SU-DHL-6 (cell line): ENCODE measurements around the gene GINS3.

ENCODE experiments used
- H2AFZ ChIP-seq: fragments of 200-600 bp; sonication (generic); 2 replicates; pipeline ENCODE4 v1.6.1; 2014; ENCODE audit warnings: low read depth, mild to moderate bottlenecking, moderate library complexity, mixed read lengths, antibody characterized with exemption, low read length; ENCODE audit not compliant: severe bottlenecking
- H3F3A ChIP-seq: fragments of 200-600 bp; shearing (Covaris generic); 2 replicates; pipeline ENCODE4 v1.6.0; 2016; ENCODE audit warnings: antibody characterized with exemption, mild to moderate bottlenecking; ENCODE audit not compliant: insufficient read depth
- H3K27ac ChIP-seq: fragments of 200-600 bp; sonication (generic); 2 replicates; pipeline ENCODE4 v1.5.1; 2016; ENCODE audit warnings: low read depth, mild to moderate bottlenecking, low read length, moderate library complexity, mixed read lengths
- H3K27me3 ChIP-seq: fragments of 200-600 bp; sonication (generic), shearing (Covaris generic); 2 replicates; pipeline ENCODE4 v1.6.0; 2014; ENCODE audit warnings: mild to moderate bottlenecking, low read length
- H3K36me3 ChIP-seq: fragments of 200-600 bp; sonication (generic); 2 replicates; pipeline ENCODE4 v1.6.1; 2014; ENCODE audit warnings: mild to moderate bottlenecking, low read length, mixed read lengths
- H3K4me2 ChIP-seq: fragments of 300-600, 200-600 bp; shearing (Covaris generic), sonication (generic); 2 replicates; pipeline ENCODE4 v1.6.0; 2014; ENCODE audit warnings: low read length, low read depth, mild to moderate bottlenecking; ENCODE audit not compliant: poor library complexity, severe bottlenecking
- H3K4me3 ChIP-seq: fragments of 200-600 bp; sonication (generic); 2 replicates; pipeline ENCODE4 v1.5.1; 2014; ENCODE audit warnings: antibody characterized with exemption, low read length, mild to moderate bottlenecking, mixed read lengths; ENCODE audit not compliant: insufficient read depth, poor library complexity, severe bottlenecking
- H3K79me2 ChIP-seq: fragments of 200-600 bp; sonication (generic); 2 replicates; pipeline ENCODE4 v1.6.1; 2014; ENCODE audit warnings: mild to moderate bottlenecking, low read length, moderate library complexity; ENCODE audit not compliant: insufficient read depth
- H3K9ac ChIP-seq: fragments of 200-600 bp; sonication (generic); 2 replicates; pipeline ENCODE4 v1.7.0; 2014; ENCODE audit warnings: mild to moderate bottlenecking, low read length
- H3K9me2 ChIP-seq: fragments of 200-600 bp; sonication (generic); replicated peaks from 2 replicates; pipeline ENCODE4 v1.6.1; 2014; ENCODE audit warnings: low read length; ENCODE audit not compliant: insufficient read depth
- H3K9me3 ChIP-seq: fragments of 200-600 bp; sonication (generic); 2 replicates; pipeline ENCODE4 v1.6.1; 2014; ENCODE audit warnings: low read length, mixed read lengths; ENCODE audit not compliant: insufficient read depth
- H4K20me1 ChIP-seq: fragments of 200-600 bp; sonication (generic); 2 replicates; pipeline ENCODE4 v1.6.1; 2014; ENCODE audit warnings: low read depth, mild to moderate bottlenecking, antibody characterized with exemption, low read length, moderate library complexity, mixed read lengths
- EZH2phosphoT487 ChIP-seq: fragments of 200-600 bp; sonication (generic), shearing (Covaris generic); conservative IDR thresholded peaks from 2 replicates; pipeline ENCODE4 v1.6.1; 2018; ENCODE audit warnings: mild to moderate bottlenecking, antibody characterized with exemption, low read length, moderate library complexity, mixed read lengths
- TF ChIP-seq, protein P1 (sequence below): fragments of 200-600 bp; sonication (generic); IDR thresholded peaks from one replicate; pipeline ENCODE4 v1.5.1; 2017; ENCODE audit warnings: antibody characterized with exemption, mild to moderate bottlenecking, low read length, moderate library complexity; ENCODE audit not compliant: insufficient read depth, poor library complexity, severe bottlenecking

Gene GINS3

DNA sequence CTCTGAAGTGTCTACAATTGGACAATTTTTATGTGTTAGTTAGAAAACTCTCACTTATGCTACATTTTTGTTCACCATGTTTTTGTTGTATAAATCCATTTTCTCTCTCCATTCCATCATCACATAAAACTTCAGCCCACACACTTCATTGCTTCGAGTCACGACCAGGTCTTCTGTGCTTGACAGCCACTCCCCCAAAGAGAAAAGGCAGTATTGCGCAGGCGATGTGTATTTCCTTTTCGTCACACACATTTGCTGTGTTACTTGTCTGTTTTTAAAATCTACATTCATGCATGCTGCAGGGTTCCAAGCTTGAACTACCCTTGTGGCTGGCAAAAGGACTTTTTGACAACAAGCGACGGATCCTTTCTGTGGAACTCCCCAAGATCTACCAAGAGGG is 10.5 kb downstream of the GINS3 start:
- peaks cover 14% of the 10 kb centered on the region for H3K79me2 ChIP-seq
- H3K27ac ChIP-seq: no peak overlapping the region
- H3F3A ChIP-seq: peaks cover 13% of the 10 kb centered on the region; the same call in 1 of the 2 replicates
- no peaks in the 10 kb centered on the region for H4K20me1 ChIP-seq
- H3K27me3 ChIP-seq: no peaks in the 10 kb centered on the region
- H3K36me3 ChIP-seq: peaks cover 10% of the 10 kb centered on the region
- no peak overlapping the region for H3K4me3 ChIP-seq
- H2AFZ ChIP-seq: no peak overlapping the region
- no peak overlapping the region for H3K9ac ChIP-seq
- H3K9me3 ChIP-seq: no peaks in the 10 kb centered on the region
- TF ChIP-seq, protein P1, sequence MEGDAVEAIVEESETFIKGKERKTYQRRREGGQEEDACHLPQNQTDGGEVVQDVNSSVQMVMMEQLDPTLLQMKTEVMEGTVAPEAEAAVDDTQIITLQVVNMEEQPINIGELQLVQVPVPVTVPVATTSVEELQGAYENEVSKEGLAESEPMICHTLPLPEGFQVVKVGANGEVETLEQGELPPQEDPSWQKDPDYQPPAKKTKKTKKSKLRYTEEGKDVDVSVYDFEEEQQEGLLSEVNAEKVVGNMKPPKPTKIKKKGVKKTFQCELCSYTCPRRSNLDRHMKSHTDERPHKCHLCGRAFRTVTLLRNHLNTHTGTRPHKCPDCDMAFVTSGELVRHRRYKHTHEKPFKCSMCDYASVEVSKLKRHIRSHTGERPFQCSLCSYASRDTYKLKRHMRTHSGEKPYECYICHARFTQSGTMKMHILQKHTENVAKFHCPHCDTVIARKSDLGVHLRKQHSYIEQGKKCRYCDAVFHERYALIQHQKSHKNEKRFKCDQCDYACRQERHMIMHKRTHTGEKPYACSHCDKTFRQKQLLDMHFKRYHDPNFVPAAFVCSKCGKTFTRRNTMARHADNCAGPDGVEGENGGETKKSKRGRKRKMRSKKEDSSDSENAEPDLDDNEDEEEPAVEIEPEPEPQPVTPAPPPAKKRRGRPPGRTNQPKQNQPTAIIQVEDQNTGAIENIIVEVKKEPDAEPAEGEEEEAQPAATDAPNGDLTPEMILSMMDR: no peak
- no peak for TF ChIP-seq EZH2phosphoT487
- H3K4me2 ChIP-seq: no peak overlapping the region
- no peaks in the 10 kb centered on the region for H3K9me2 ChIP-seq

DNA sequence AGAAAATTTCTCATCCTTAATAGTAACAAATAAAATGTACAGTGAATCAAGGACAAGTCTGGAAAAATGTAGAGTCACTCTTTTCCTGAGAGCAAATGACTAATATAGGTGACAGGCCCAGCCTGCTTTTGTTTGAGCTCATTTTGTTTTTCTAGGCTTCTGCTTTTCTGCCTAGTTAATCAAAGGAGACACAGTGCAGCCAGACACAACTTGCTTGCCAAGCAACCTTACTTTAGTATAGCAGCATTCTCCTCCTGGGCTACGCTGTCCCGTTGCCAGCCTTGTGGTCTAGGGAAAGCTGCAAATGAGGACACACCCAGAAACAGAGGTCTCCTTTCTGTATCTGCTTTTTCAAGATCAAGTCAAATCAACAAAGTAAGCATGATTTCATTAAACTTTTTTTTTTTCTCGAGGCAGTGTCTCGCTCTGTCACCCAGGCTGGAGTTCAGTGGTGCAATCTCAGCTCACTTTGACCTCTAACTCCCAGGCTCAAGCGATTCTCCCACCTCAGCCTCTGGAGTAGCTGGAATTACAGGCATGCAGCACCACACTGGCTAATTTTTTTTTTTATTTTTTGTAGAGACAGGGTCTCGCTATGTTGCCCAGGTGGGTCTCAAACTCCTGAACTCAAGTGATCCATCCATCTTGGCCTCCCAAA is 17.2 kb downstream of the GINS3 start:
- H3K9ac ChIP-seq: no peak overlapping the region

DNA sequence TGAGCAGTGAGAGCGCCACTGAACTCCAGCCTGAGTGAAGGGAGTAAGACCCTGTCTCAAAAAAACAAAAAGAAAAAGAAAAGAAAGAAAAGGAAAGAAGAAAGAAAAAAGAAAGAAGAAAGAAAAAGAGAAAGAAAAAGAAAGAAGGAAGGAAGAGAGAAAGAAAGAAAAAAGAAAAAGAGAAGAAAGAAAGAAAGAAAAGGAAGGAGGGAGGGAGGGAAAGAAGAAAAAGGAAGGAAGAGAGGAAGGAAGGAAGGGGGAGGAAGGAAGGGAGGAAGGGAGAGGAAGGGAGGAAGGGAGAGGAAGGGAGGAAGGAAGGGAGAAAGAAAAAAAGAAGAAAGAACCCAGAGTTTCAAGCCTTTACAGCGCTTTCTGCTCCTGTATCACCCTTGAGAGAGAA is 19.1 kb downstream of the GINS3 start:
- H3K9me2 ChIP-seq: no peaks in the 10 kb centered on the region
- H3K4me3 ChIP-seq: no peak overlapping the region
- H3K36me3 ChIP-seq: no peaks in the 10 kb centered on the region
- no peaks in the 10 kb centered on the region for H4K20me1 ChIP-seq
- H3K9ac ChIP-seq: no peak overlapping the region; the same call in 1 of the 2 replicates
- no peaks in the 10 kb centered on the region for H3K9me3 ChIP-seq
- H3K79me2 ChIP-seq: no peaks in the 10 kb centered on the region
- no peaks in the 10 kb centered on the region for H3K27me3 ChIP-seq
- H3K4me2 ChIP-seq: peak overlapping the region; percentile 58
- TF ChIP-seq, protein P1: no peak
- no peak for TF ChIP-seq EZH2phosphoT487
- peaks cover 34% of the 10 kb centered on the region for H3F3A ChIP-seq
- H3K27ac ChIP-seq: peak overlapping the region; percentile 83
- peak overlapping the region; percentile 71 for H2AFZ ChIP-seq

More for the DNA sequence above, 17.2 kb downstream of the GINS3 start:
- H3F3A ChIP-seq: peaks cover 26% of the 10 kb centered on the region
- H3K9me3 ChIP-seq: no peaks in the 10 kb centered on the region
- H3K9me2 ChIP-seq: no peaks in the 10 kb centered on the region
- H3K4me3 ChIP-seq: no peak overlapping the region
- H3K79me2 ChIP-seq: no peaks in the 10 kb centered on the region
- no peak overlapping the region for H2AFZ ChIP-seq
- H3K4me2 ChIP-seq: no peak overlapping the region
- no peaks in the 10 kb centered on the region for H3K36me3 ChIP-seq
- TF ChIP-seq, protein P1: no peak
- no peak for TF ChIP-seq EZH2phosphoT487
- no peaks in the 10 kb centered on the region for H4K20me1 ChIP-seq
- no peaks in the 10 kb centered on the region for H3K27me3 ChIP-seq
- H3K27ac ChIP-seq: no peak overlapping the region
